HFFc6 (cell line): Measurements from ENCODE around the gene PPA2. TPM values are rescaled to one million over a fixed set of nuclear protein-coding genes. Genes with fewer than 3 reads are reported as not detected.
"Not testable (repeated sequence)": the region's sequence is repeated elsewhere in the genome, so short reads cannot be mapped to it uniquely, and the experiment has no call there.

Source experiments
- DNase-seq: peaks from one replicate; pipeline ENCODE4 v3.0.0-alpha.2; 2018
- H3K27ac Mint-ChIP-seq: 2 replicates; pipeline ENCODE4 v1.8.0; 2020; ENCODE audit warnings: mild to moderate bottlenecking, mixed read lengths
- H3K27me3 Mint-ChIP-seq: 2 replicates; pipeline ENCODE4 v1.8.0; 2021; ENCODE audit warnings: mild to moderate bottlenecking, moderate library complexity, mixed read lengths; ENCODE audit not compliant: insufficient read depth
- H3K36me3 Mint-ChIP-seq: 2 replicates; pipeline ENCODE4 v1.8.0; 2021; ENCODE audit warnings: low read depth, mixed read lengths
- H3K4me1 Mint-ChIP-seq: 2 replicates; pipeline ENCODE4 v1.8.0; 2020; ENCODE audit warnings: low read depth, mixed read lengths
- H3K4me3 Mint-ChIP-seq: 2 replicates; pipeline ENCODE4 v1.8.0; 2020; ENCODE audit warnings: mild to moderate bottlenecking, moderate library complexity, mixed read lengths
- H3K9me3 Mint-ChIP-seq: 2 replicates; pipeline ENCODE4 v1.8.0; 2020; ENCODE audit warnings: mild to moderate bottlenecking, mixed read lengths
- total RNA-seq, 6 experiments: library from RNA; stranded (reverse); fragmentation: NEBNext Ultra II Directional; extraction: Animal tissue kit (Norgen Biotek cat#: 25700); gene quantifications; 2 replicates in 1 of 6; 3 replicates in 5 of 6; pipeline ENCODE4 v1.2.3, GENCODE V29; 2021
- TF ChIP-seq, protein P1 (sequence below): fragments of 200-600 bp; sonication (generic); IDR thresholded peaks from 2 replicates; pipeline ENCODE4 v1.5.0; 2021; ENCODE audit warnings: antibody characterized with exemption, mild to moderate bottlenecking

Gene PPA2
- total RNA-seq, 6 experiments from 2014 or later, result 51.8 to 72.9 (median 59.8) TPM

DNA sequence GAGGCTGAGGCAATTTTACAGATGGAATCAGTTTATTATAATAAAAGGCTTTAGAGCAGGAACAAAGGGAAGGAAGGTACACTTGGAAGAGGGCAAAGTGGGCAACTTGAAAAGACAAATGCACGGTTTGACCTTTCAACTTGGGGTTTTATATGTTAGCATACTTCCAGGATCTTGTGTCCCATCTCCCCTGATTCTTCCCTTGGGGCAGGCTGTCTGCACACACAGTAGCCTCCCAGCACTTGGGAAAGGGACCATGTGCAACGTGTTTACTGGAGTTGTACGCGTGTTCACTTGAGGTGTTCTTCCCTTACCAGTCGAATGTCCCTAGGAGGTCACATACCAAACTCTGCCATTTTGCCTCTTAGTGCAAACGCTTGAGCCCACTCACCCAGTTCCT, 7.3 kb downstream of the PPA2 start:
- H3K27ac Mint-ChIP-seq, result no peak overlapping the region
- H3K9me3 Mint-ChIP-seq, result no peaks in the 10 kb centered on the region
- H3K36me3 Mint-ChIP-seq, result peaks cover 39% of the 10 kb centered on the region
- H3K27me3 Mint-ChIP-seq, result no peaks in the 10 kb centered on the region
- no peak for DNase-seq
- peaks cover 21% of the 10 kb centered on the region for H3K4me1 Mint-ChIP-seq
- TF ChIP-seq, protein P1, sequence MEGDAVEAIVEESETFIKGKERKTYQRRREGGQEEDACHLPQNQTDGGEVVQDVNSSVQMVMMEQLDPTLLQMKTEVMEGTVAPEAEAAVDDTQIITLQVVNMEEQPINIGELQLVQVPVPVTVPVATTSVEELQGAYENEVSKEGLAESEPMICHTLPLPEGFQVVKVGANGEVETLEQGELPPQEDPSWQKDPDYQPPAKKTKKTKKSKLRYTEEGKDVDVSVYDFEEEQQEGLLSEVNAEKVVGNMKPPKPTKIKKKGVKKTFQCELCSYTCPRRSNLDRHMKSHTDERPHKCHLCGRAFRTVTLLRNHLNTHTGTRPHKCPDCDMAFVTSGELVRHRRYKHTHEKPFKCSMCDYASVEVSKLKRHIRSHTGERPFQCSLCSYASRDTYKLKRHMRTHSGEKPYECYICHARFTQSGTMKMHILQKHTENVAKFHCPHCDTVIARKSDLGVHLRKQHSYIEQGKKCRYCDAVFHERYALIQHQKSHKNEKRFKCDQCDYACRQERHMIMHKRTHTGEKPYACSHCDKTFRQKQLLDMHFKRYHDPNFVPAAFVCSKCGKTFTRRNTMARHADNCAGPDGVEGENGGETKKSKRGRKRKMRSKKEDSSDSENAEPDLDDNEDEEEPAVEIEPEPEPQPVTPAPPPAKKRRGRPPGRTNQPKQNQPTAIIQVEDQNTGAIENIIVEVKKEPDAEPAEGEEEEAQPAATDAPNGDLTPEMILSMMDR, result no peak
- no peak overlapping the region for H3K4me3 Mint-ChIP-seq

DNA sequence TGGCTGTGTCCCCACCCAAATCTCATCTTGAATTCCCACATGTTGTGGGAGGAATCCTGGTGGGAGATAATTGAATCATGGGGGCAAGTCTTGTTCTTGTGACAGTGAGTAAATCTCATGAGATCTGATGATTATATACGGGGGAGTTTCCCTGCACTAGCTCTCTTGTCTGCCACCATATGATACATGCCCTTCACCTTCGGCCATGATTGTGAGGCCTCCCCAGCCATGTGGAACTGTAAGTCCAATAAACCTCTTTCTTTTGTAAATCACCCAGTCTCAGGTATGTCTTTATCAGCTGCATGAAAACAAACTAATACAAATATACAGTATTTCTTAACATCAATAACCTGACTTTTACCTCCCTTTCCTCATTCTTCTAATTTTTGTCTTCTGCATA, 9.3 kb downstream of the PPA2 start:
- H3K36me3 Mint-ChIP-seq, result peaks cover 39% of the 10 kb centered on the region
- not testable (repeated sequence) for H3K27me3 Mint-ChIP-seq, H3K27ac Mint-ChIP-seq, H3K9me3 Mint-ChIP-seq, DNase-seq, H3K4me1 Mint-ChIP-seq, H3K4me3 Mint-ChIP-seq

- no peak overlapping the region for H3K4me3 Mint-ChIP-seq
- H3K27ac Mint-ChIP-seq, result no peak overlapping the region
- TF ChIP-seq, protein P1, result no peak
- DNase-seq, result no peak
- no peaks in the 10 kb centered on the region for H3K9me3 Mint-ChIP-seq
- H3K27me3 Mint-ChIP-seq, result no peaks in the 10 kb centered on the region
- peaks cover 7% of the 10 kb centered on the region for H3K4me1 Mint-ChIP-seq
- peaks cover 38% of the 10 kb centered on the region for H3K36me3 Mint-ChIP-seq
Observed at GRCh38 chr4:105462576-105462975, 11.3 kb downstream of the PPA2 start.

DNA sequence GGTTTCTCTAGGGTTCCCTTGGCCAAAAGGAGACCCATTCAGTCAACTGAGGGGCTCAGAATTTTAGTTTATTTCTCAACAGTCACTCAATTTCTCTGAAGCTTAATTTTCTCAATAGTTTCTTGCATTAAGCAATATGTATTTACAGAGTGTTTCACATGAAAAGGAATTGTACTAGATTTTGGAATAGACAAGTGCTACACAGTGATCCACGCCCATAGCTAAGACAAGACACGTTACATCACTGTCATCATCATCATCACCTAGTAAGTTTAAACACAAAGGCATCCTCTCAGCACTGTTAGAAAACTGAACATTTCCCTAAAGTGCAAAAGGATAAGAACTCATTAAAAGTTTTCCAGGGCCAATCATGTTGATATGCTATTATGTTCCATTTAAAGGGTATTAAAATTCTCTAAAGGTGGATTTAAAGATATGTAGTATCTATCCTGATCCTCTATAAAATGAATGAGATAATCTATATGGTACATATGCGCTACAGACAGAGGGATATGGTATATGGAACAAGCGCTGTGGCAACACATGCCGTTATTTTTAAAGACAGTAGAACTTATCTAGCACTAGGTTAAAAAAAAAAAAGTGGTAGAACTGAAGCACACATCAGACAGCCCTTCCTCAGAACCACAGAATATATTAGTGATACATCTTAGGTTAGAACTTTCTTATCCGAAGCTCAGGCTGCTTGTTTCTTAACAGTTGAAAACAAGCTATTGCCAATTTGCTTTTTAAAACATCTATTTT, 12.1 kb downstream of the PPA2 start:
- H3K9me3 Mint-ChIP-seq, result no peaks in the 10 kb centered on the region
- no peak overlapping the region for H3K4me3 Mint-ChIP-seq
- H3K27ac Mint-ChIP-seq, result no peak overlapping the region
- H3K36me3 Mint-ChIP-seq, result peaks cover 30% of the 10 kb centered on the region
- peaks cover 7% of the 10 kb centered on the region for H3K4me1 Mint-ChIP-seq
- TF ChIP-seq, protein P1, result no peak
- no peaks in the 10 kb centered on the region for H3K27me3 Mint-ChIP-seq
- no peak for DNase-seq

DNA sequence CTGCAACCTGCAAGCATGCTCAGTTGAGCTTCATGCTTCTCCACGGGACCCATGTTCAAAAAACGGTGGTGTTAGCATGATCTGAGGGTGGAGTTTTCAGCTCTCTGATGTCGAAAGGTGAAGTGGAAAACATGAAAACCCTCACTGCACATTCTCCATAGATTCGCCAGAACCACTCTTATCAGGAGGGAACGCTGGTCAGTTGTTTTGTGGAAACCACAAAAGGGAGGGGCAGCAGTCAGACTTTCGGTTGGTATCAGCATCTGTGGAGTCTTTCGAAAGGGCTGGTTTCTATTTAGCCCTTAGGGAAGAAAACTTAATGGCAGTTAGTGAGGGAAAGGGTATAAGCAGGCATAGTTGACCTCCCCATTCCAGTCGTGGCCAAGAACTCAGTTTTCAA, 12.6 kb downstream of the PPA2 start:
- TF ChIP-seq, protein P1, result no peak
- Mint-ChIP-seq H3K27me3 (no peaks in the 10 kb centered on the region), H3K36me3 (peaks cover 24% of the 10 kb centered on the region), H3K27ac (no peak overlapping the region), H3K9me3 (no peaks in the 10 kb centered on the region), H3K4me1 (peaks cover 7% of the 10 kb centered on the region), H3K4me3 (no peak overlapping the region)
- no peak for DNase-seq

DNA sequence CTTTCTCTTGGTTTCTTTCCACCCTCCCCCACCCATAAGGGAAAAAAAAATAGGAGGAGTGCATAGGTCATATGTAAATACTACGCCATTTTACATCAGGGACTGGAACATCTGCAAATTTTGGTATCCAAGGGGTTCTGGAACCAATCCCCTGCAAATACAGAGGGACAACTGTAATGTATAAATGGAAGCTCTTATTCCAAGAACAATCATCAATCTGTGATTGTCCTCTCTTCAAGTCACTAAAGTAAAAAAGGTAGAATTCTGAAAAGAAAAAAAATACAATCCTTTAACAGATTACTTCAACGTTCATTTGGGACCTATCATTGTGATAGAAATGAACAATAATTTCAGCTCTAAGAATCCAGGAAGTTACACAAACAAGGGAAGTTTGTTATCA, 13.6 kb downstream of the PPA2 start:
- peaks cover 22% of the 10 kb centered on the region for H3K36me3 Mint-ChIP-seq
- TF ChIP-seq, protein P1, result no peak
- no peaks in the 10 kb centered on the region for H3K9me3 Mint-ChIP-seq
- peaks cover 7% of the 10 kb centered on the region for H3K4me1 Mint-ChIP-seq
- DNase-seq, result no peak
- no peak overlapping the region for H3K4me3 Mint-ChIP-seq
- no peaks in the 10 kb centered on the region for H3K27me3 Mint-ChIP-seq
- H3K27ac Mint-ChIP-seq, result no peak overlapping the region

DNA sequence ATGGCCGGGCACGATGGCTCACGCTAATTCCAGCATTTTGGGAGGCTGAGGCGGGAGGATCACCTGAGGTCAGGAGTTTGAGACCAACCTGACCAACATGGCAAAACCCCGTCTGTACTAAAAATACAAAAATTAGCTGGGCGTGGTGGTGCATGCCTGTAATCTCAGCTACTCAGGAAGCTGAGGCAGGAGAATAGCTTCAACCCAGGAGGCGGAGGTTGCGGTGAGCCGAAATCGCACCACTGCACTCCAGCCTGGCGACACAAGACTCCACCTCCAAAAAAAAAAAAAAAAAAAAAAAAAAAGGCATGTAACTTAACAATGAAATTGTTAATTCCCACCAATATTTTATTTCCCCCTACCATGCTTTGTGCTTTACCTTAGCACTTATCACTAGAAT, 15.3 kb downstream of the PPA2 start:
- H3K27me3 Mint-ChIP-seq, DNase-seq, H3K9me3 Mint-ChIP-seq, H3K4me1 Mint-ChIP-seq, H3K4me3 Mint-ChIP-seq, H3K27ac Mint-ChIP-seq: not testable (repeated sequence)
- peaks cover 19% of the 10 kb centered on the region for H3K36me3 Mint-ChIP-seq
